AG09309 (cell line): ENCODE data around the gene PCYOX1L.

ENCODE experiments used
- DNase-seq: peaks from one replicate; pipeline ENCODE4 v3.0.0-alpha.2; 2010; ENCODE audit warnings: low read depth
- H3K4me3 ChIP-seq: 2 replicates; pipeline ENCODE4 v1.5.1; 2011; ENCODE audit warnings: mild to moderate bottlenecking, low read depth, low read length, moderate library complexity; ENCODE audit not compliant: control insufficient read depth
- CTCF ChIP-seq: IDR thresholded peaks from 2 replicates; pipeline ENCODE4 v1.5.1; 2011; ENCODE audit warnings: mild to moderate bottlenecking, low read depth, low read length, inconsistent platforms; ENCODE audit not compliant: insufficient read depth, control insufficient read depth; ENCODE audit errors: missing control alignments

The PCYOX1L gene

GRCh38 chr5:149374801-149375200 lies 17.0 kb downstream of the PCYOX1L start:
- no peak for DNase-seq
- no peak for TF ChIP-seq CTCF

GRCh38 chr5:149375434-149375833 lies 17.6 kb downstream of the PCYOX1L start:
- H3K4me3 ChIP-seq, result no peak overlapping the region
- no peak for DNase-seq
- TF ChIP-seq CTCF, result no peak

More at GRCh38 chr5:149374801-149375200, 17.0 kb downstream of the PCYOX1L start:
- no peak overlapping the region for H3K4me3 ChIP-seq

GRCh38 chr5:149376104-149376503 lies 18.3 kb downstream of the PCYOX1L start:
- no peak overlapping the region for H3K4me3 ChIP-seq
- no peak for DNase-seq
- TF ChIP-seq CTCF, result no peak

GRCh38 chr5:149376711-149377447 lies 19.0 kb downstream of the PCYOX1L start:
- DNase-seq, result no peak
- no peak for TF ChIP-seq CTCF
- H3K4me3 ChIP-seq, result no peak overlapping the region

GRCh38 chr5:149378241-149378820 lies 20.5 kb downstream of the PCYOX1L start:
- DNase-seq, result no peak
- TF ChIP-seq CTCF, result no peak
- H3K4me3 ChIP-seq, result no peak overlapping the region

DNA sequence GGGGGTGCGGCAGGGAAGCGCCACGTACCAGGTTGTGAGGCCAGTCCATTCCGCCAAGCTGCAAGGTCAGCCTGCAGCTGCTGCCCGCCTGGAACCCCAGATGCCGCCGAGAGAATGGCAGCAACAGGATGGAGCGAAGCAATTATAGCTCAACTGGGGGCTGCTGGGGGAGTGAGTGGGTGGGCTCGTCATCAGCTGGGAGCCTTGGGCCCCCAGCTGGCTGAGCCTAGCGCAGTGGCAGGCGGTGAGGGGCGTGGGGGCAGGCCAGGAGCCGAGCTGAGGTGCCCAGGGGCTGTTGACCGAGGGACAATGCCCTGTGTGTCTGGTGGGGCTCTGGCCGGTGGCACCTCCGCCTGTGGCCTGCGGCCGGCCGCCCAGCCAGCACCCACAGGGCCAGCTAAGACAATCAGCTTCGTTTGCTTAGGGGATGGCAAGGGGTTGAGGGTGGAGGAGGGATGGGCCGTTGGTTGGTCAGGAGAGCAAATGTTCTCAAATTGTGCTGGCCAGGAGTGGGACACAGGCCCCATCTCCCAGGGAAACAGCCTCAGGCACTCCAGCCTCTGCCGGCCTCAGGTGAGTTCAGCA lies 21.4 kb downstream of the PCYOX1L start, which contains the start of gene IL17B:
Gene IL17B, minus strand, starts transcription at position 116 of the 585 bp plus-strand sequence. Its CDS starts 67 bp downstream, at position 49.
- no peak within 1 kb of the TSS for H3K4me3 ChIP-seq
- TF ChIP-seq CTCF, result no peak
- DNase-seq, result no peak
